Astrocyte (in vitro differentiated cells and primary cell): ENCODE data around the gene AFF3. TPM values are rescaled to one million over a fixed set of nuclear protein-coding genes. Genes with fewer than 3 reads are reported as not detected.
A peak's percentile ranks its signal among the peaks of the same experiment; 100 is the strongest.
"Not testable (repeated sequence)": the region's sequence is repeated elsewhere in the genome, so short reads cannot be mapped to it uniquely, and the experiment has no call there.

Experiments used
- DNase-seq: peaks from one replicate; pipeline ENCODE4 v3.0.0-alpha.2; 2010; ENCODE audit warnings: low read depth
- FAIRE-seq: peaks from 2 replicates; lab custom pipeline; 2011; peaks lifted over from hg19 to GRCh38; lab: Jason Lieb, UNC
- H2AFZ ChIP-seq: 2 replicates; pipeline ENCODE4 v1.6.0; 2012; ENCODE audit warnings: low read depth, low read length, inconsistent platforms
- H3K27ac ChIP-seq: 2 replicates; pipeline ENCODE4 v1.5.1; 2011; ENCODE audit warnings: low read depth, low read length, inconsistent platforms
- H3K27me3 ChIP-seq: 2 replicates; pipeline ENCODE4 v1.6.0; 2011; ENCODE audit warnings: low read length, inconsistent platforms; ENCODE audit not compliant: insufficient read depth
- H3K36me3 ChIP-seq: 2 replicates; pipeline ENCODE4 v1.5.1; 2011; ENCODE audit warnings: low read length, inconsistent platforms; ENCODE audit not compliant: insufficient read depth
- H3K4me1 ChIP-seq: 2 replicates; pipeline ENCODE4 v1.5.1; 2011; ENCODE audit warnings: low read length, inconsistent platforms; ENCODE audit not compliant: insufficient read depth
- H3K4me2 ChIP-seq: 2 replicates; pipeline ENCODE4 v1.6.0; 2012; ENCODE audit warnings: low read length, inconsistent platforms
- H3K4me3 ChIP-seq: 2 replicates; pipeline ENCODE4 v1.5.1; 2011; ENCODE audit warnings: low read depth, mild to moderate bottlenecking, low read length, inconsistent platforms; ENCODE audit not compliant: insufficient read depth
- H3K79me2 ChIP-seq: 2 replicates; pipeline ENCODE4 v1.6.0; 2012; ENCODE audit warnings: mild to moderate bottlenecking, low read length, inconsistent platforms; ENCODE audit not compliant: insufficient read depth
- H3K9ac ChIP-seq: 2 replicates; pipeline ENCODE4 v1.6.0; 2012; ENCODE audit warnings: mild to moderate bottlenecking, low read length, inconsistent platforms
- H3K9me3 ChIP-seq: 2 replicates; pipeline ENCODE4 v1.5.1; 2012; ENCODE audit warnings: low read depth, mild to moderate bottlenecking, low read length, inconsistent platforms; ENCODE audit not compliant: insufficient read depth
- H4K20me1 ChIP-seq: 2 replicates; pipeline ENCODE4 v1.6.0; 2012; ENCODE audit warnings: low read length, inconsistent platforms; ENCODE audit not compliant: insufficient read depth
- H3K27ac Mint-ChIP-seq: one replicate; pipeline ENCODE4 v1.8.0; 2021; ENCODE audit warnings: mild to moderate bottlenecking, mixed read lengths; ENCODE audit not compliant: unreplicated experiment
- H3K27me3 Mint-ChIP-seq: one replicate; pipeline ENCODE4 v1.8.0; 2021; ENCODE audit warnings: low read depth, mixed read lengths; ENCODE audit not compliant: unreplicated experiment
- H3K36me3 Mint-ChIP-seq: one replicate; pipeline ENCODE4 v1.8.0; 2021; ENCODE audit warnings: low read depth, mixed read lengths; ENCODE audit not compliant: unreplicated experiment
- H3K4me1 Mint-ChIP-seq: one replicate; pipeline ENCODE4 v1.8.0; 2021; ENCODE audit warnings: low read depth, mixed read lengths; ENCODE audit not compliant: unreplicated experiment
- H3K4me3 Mint-ChIP-seq: one replicate; pipeline ENCODE4 v1.8.0; 2021; ENCODE audit warnings: mild to moderate bottlenecking, moderate library complexity, mixed read lengths; ENCODE audit not compliant: unreplicated experiment
- H3K9me3 Mint-ChIP-seq: one replicate; pipeline ENCODE4 v1.8.0; 2021; ENCODE audit warnings: mild to moderate bottlenecking, mixed read lengths; ENCODE audit not compliant: unreplicated experiment
- CTCF ChIP-seq: IDR thresholded peaks from 2 replicates; pipeline ENCODE4 v1.5.1; 2011; ENCODE audit warnings: low read depth, mild to moderate bottlenecking, inconsistent platforms, low read length, moderate library complexity; ENCODE audit not compliant: insufficient read depth
- EZH2 ChIP-seq: IDR thresholded peaks from 2 replicates; pipeline ENCODE4 v1.6.1; 2012; ENCODE audit warnings: mild to moderate bottlenecking, low read length, inconsistent platforms; ENCODE audit not compliant: insufficient read depth
- total RNA-seq: library from RNA; stranded (reverse); gene quantifications from 2 replicates; pipeline ENCODE4 v1.2.1, GENCODE V29; 2021

Gene AFF3
- total RNA-seq, 1 donor from 2014 or later, result 14.7 TPM

DNA sequence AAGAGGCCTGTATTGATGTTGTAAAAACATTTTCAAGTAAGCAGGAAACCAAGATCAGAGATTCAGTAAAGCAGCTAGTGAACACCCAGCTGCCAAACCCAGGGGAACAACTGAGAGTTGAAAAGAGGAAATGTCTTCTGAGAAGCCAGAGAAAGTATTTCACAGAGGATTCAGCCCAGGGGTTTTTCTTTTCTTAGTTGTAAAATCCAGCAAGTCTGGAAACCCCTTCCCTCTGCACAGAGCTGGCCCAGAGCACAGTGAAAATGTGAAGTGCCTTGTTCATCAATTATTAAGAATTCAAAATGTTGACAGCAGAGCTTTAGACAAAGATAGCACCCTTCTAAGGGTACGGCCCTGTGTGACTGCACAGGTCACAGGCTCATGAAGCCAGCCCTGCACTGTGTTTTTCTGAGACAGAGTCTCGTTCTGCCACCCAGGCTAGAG lies 28.4 kb downstream of the AFF3 start:
- no peak overlapping the region for H3K4me3 Mint-ChIP-seq
- H3K9me3 ChIP-seq, result peaks cover 2% of the 10 kb centered on the region
- no peak overlapping the region for H2AFZ ChIP-seq
- no peaks in the 10 kb centered on the region for H3K36me3 Mint-ChIP-seq
- peaks cover 41% of the 10 kb centered on the region for H3K27me3 Mint-ChIP-seq
- H3K79me2 ChIP-seq, result no peaks in the 10 kb centered on the region
- H4K20me1 ChIP-seq, result no peaks in the 10 kb centered on the region
- no peak for DNase-seq
- no peaks in the 10 kb centered on the region for H3K4me1 ChIP-seq
- no peak for FAIRE-seq
- no peak for TF ChIP-seq CTCF
- no peak overlapping the region for H3K4me3 ChIP-seq
- peaks cover 7% of the 10 kb centered on the region for H3K4me1 Mint-ChIP-seq
- no peaks in the 10 kb centered on the region for H3K36me3 ChIP-seq
- H3K27ac ChIP-seq, result no peak overlapping the region
- H3K27ac Mint-ChIP-seq, result peak overlapping the region; percentile 13
- no peak overlapping the region for H3K4me2 ChIP-seq
- H3K9ac ChIP-seq, result no peak overlapping the region
- no peaks in the 10 kb centered on the region for H3K27me3 ChIP-seq
- no peaks in the 10 kb centered on the region for H3K9me3 Mint-ChIP-seq

DNA sequence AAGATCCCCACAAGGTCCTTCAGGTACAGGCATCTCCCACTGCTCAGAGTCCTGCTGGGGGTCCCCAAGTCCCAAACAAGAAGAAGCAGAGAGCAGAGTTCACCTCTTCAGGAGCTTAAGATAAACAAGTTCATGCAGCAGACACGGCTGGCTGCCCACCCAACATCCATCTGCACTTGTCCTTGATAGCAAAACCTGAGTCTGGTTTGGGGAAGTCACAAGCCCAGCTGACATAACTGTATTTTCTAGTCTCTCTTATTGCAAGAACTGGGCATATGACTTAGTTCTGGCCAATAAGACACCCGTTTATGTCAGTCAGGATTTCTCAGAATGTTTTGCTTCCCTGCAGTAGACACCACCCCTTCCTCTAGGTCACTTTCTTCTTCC lies 31.8 kb downstream of the AFF3 start:
- H3K27ac ChIP-seq, result no peak overlapping the region
- DNase-seq (no peak), FAIRE-seq (no peak)
- Mint-ChIP-seq H3K4me3 (no peak overlapping the region), H3K36me3 (no peaks in the 10 kb centered on the region), H3K27ac (no peak overlapping the region), H3K9me3 (no peaks in the 10 kb centered on the region), H3K4me1 (peaks cover 20% of the 10 kb centered on the region), H3K27me3 (peaks cover 54% of the 10 kb centered on the region)
- peaks cover 11% of the 10 kb centered on the region for H3K4me1 ChIP-seq
- H3K4me2 ChIP-seq, result no peak overlapping the region
- H3K9me3 ChIP-seq, result no peaks in the 10 kb centered on the region
- H4K20me1 ChIP-seq, result no peaks in the 10 kb centered on the region
- TF ChIP-seq EZH2, result no peak
- no peak for TF ChIP-seq CTCF
- H2AFZ ChIP-seq, result no peak overlapping the region
- no peaks in the 10 kb centered on the region for H3K79me2 ChIP-seq
- no peak overlapping the region for H3K9ac ChIP-seq
- H3K4me3 ChIP-seq, result no peak overlapping the region
- no peaks in the 10 kb centered on the region for H3K27me3 ChIP-seq
- H3K36me3 ChIP-seq, result no peaks in the 10 kb centered on the region

DNA sequence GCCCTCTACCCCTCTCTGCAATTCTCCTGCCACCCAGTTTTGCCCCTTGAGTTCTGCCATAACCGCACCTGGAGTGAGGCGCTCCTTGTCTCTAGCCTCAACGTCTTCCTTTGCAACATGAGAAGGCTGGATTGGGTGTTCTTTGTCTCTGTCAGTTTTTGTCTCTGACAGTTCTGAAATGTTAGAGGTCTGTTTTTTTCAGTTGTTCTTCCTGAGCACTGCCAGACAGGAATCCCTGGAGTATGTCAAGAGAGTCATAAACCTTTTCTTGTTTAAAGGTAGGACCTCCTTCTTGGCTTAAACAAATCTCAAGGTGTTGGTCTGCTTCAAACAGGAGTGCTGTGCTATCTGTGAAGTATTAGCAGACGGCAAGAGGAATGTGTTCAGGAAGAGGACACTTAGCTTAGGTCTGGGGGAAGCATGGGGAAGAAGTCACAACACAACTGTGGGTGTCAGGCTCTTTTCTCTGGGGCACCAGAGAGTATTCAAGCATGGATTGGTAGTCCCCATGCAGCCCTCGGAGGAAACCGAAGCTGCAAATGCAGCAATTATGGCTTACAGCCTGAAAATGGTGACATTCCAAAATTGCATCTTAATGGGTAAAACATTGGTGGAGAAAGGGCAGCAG lies 32.3 kb downstream of the AFF3 start:
- H3K27me3 ChIP-seq, result no peaks in the 10 kb centered on the region
- peaks cover 23% of the 10 kb centered on the region for H3K4me1 Mint-ChIP-seq

GRCh38 chr2:100108648-100109020 lies 33.8 kb downstream of the AFF3 start:
- H3K27me3 ChIP-seq, FAIRE-seq, H4K20me1 ChIP-seq, H3K4me2 ChIP-seq, H3K36me3 Mint-ChIP-seq, H3K27ac ChIP-seq, H3K4me3 ChIP-seq, H3K79me2 ChIP-seq, DNase-seq, H3K4me3 Mint-ChIP-seq, H3K27ac Mint-ChIP-seq, H3K9ac ChIP-seq, H3K9me3 ChIP-seq, H3K9me3 Mint-ChIP-seq, H2AFZ ChIP-seq, H3K36me3 ChIP-seq: not testable (repeated sequence)
- Mint-ChIP-seq H3K27me3 (peaks cover 45% of the 10 kb centered on the region), H3K4me1 (peaks cover 20% of the 10 kb centered on the region)
- H3K4me1 ChIP-seq, result peaks cover 14% of the 10 kb centered on the region

More for the DNA sequence above, 32.3 kb downstream of the AFF3 start:
- Histone ChIP-seq H3K36me3 (no peaks in the 10 kb centered on the region), H3K4me1 (peaks cover 14% of the 10 kb centered on the region), H3K4me2 (no peak overlapping the region), H3K79me2 (no peaks in the 10 kb centered on the region), H3K4me3 (no peak overlapping the region), H4K20me1 (no peaks in the 10 kb centered on the region), H2AFZ (no peak overlapping the region), H3K9ac (no peak overlapping the region), H3K27ac (no peak overlapping the region), H3K9me3 (no peaks in the 10 kb centered on the region)
- H3K27ac Mint-ChIP-seq, result no peak overlapping the region
- no peak overlapping the region for H3K4me3 Mint-ChIP-seq
- H3K36me3 Mint-ChIP-seq, result no peaks in the 10 kb centered on the region
- no peak for FAIRE-seq
- no peak for DNase-seq
- peaks cover 55% of the 10 kb centered on the region for H3K27me3 Mint-ChIP-seq
- H3K9me3 Mint-ChIP-seq, result no peaks in the 10 kb centered on the region
- TF ChIP-seq CTCF (no peak), EZH2 (no peak)
